ENCODE data around the gene MST1. TPM values are rescaled to one million over a fixed set of nuclear protein-coding genes. Genes with fewer than 3 reads are reported as not detected.

MST1 gene
- total and polyA plus RNA-seq, 12 donors = 7.5 to 241 (median 48.4) TPM

DNA sequence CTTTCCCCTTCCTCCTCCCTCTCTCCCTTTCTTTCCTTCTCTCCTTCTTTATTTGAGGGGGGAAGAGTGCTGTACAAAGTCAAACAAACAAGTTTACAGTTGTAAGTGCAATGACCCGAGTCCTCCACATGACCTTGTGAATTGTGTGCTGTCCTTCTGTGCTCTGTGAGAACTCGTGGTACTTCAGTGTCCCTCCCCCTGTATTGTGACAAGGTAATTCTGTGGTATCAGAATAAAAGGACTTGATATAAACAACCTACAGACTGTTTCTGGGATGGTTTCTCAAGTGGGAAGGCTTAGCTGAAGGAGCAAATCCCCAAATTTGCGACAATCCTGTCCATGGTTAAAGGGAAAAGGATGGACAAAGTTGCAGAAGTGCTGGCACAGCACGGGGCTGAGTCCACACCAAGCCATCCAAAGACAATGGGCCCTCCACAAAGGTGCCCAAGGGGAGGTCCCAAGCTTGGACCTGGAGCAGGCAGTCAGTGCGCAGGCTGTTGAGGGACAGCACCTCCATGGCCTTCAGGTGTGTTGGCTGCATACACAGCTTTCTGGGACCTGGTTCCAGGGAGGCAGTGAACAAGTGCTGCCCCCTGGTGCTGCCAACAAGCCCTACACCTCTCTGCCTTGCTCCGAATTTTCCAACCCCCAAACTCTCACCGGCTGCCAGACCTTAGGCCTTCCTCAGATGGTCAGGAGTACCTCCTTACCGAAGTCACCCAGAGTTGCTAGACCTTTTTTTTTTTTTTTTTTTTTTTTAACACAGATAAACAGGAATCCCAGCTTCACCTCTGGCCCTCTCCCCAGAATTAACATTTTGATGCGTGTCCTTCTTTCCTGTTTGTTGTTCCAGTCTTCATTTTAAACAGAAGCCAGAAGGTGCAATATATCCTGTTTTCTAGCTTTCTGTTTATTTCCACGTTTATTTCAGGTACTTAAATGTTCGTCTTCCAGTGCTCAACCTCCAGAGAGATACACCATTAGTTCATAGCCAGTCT is 17.7 kb downstream of the MST1 start:
- no peak for TF ChIP-seq POLR2A (IDR thresholded peaks at IDR 0.05)
- TF ChIP-seq, protein P1, sequence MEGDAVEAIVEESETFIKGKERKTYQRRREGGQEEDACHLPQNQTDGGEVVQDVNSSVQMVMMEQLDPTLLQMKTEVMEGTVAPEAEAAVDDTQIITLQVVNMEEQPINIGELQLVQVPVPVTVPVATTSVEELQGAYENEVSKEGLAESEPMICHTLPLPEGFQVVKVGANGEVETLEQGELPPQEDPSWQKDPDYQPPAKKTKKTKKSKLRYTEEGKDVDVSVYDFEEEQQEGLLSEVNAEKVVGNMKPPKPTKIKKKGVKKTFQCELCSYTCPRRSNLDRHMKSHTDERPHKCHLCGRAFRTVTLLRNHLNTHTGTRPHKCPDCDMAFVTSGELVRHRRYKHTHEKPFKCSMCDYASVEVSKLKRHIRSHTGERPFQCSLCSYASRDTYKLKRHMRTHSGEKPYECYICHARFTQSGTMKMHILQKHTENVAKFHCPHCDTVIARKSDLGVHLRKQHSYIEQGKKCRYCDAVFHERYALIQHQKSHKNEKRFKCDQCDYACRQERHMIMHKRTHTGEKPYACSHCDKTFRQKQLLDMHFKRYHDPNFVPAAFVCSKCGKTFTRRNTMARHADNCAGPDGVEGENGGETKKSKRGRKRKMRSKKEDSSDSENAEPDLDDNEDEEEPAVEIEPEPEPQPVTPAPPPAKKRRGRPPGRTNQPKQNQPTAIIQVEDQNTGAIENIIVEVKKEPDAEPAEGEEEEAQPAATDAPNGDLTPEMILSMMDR (IDR thresholded peaks at IDR 0.05) = peak; percentile 68 to 92 (median 84)
- H3K9me3 ChIP-seq (replicated peaks in 1 of 3) = no peaks in the 10 kb centered on the region
- peaks cover 0 to 7% of the 10 kb centered on the region in 2 donors for H3K36me3 ChIP-seq (replicated peaks in 1 of 2)
- H3K4me1 ChIP-seq (replicated peaks in 1 of 2) = peaks cover 10 to 17% of the 10 kb centered on the region in 2 donors
- no peaks in the 10 kb centered on the region for H3K27me3 ChIP-seq
- no peak overlapping the region for H3K27ac ChIP-seq
- 36 to 39% (median 37%) methylated on average over 9 to 11 of the region's 11 CpGs for WGBS, 4 donors
- H3K4me3 ChIP-seq = no peak overlapping the region
- DNase-seq = peak; percentile 65 to 87 (median 75)
- intact Hi-C loops (cut with DNase I) = loop anchor here in 1 of 2 donors (2.0 kb wide), 1 partner anchor 133 kb away; no protein-coding TSS in a partner anchor

DNA sequence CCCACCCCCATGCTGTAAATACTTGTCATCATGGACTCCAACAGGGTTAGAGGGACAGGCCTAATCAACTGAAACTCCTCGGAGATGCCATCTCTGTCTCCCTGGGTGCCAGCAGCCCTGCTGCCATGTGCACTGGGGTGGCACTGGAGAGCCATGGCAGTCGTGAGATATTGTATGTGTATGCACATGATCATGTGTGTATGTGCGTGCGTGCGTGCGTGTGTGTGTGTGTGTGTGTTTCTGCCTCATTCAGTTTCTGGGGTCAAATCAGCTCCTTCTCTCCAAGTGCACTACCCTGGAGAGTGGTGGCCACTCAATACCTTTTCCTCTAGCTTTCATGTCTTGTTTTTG is 18.4 kb downstream of the MST1 start:
- 67 to 80% (median 73%) methylated on average over 5 to 6 of the region's 6 CpGs for WGBS, 4 donors
- intact Hi-C loops (cut with DNase I) = loop anchor here in 1 of 2 donors (2.0 kb wide), 1 partner anchor 132 kb away; no protein-coding TSS in a partner anchor
- TF ChIP-seq, protein P1 (IDR thresholded peaks at IDR 0.05) = no peak
- no peak for TF ChIP-seq POLR2A (IDR thresholded peaks at IDR 0.05)

DNA sequence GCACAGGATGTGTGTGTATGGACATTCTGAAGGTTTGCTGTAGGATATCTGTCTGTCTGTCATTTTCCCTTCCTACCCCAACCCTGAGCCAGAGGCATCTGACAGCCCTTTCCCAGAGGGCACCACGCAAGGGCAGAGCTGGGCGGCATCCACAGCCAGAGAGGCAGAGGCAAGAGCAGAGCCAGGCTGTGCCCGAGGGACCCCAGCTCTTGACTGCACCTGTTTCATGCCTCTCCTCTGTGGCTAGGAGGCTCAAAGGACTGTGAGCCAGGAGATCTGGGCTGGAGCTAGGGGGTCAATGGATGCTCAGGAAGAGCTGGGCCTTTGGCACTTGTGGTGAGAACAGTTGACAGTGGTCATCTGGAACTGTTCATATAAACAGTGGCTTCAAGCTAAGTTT is 19.9 kb downstream of the MST1 start:
- H3K36me3 ChIP-seq (replicated peaks in 1 of 2) = no peaks in the 10 kb centered on the region
- DNase-seq = no peak
- no peaks in the 10 kb centered on the region for H3K27me3 ChIP-seq
- H3K9me3 ChIP-seq (replicated peaks in 1 of 3) = no peaks in the 10 kb centered on the region
- no peak overlapping the region for H3K27ac ChIP-seq
- no peak overlapping the region for H3K4me3 ChIP-seq
- no peak for TF ChIP-seq POLR2A (IDR thresholded peaks at IDR 0.05)
- TF ChIP-seq, protein P1 (IDR thresholded peaks at IDR 0.05) = no peak
- intact Hi-C loops (cut with DNase I) = loop anchor here in 1 of 2 donors (5.0 kb wide), 1 partner anchor 137 kb away; no protein-coding TSS in a partner anchor
- peaks cover 5 to 16% of the 10 kb centered on the region in 2 donors for H3K4me1 ChIP-seq (replicated peaks in 1 of 2)
- WGBS, 4 donors = 79 to 100% (median 84%) methylated on average over 2 to 3 of the region's 3 CpGs

More for the DNA sequence above, 18.4 kb downstream of the MST1 start:
- Histone ChIP-seq H3K9me3 (replicated peaks in 1 of 3) (no peaks in the 10 kb centered on the region), H3K36me3 (replicated peaks in 1 of 2) (peaks cover 0 to under 1% of the 10 kb centered on the region in 2 donors), H3K27me3 (no peaks in the 10 kb centered on the region), H3K4me3 (no peak overlapping the region), H3K27ac (no peak overlapping the region), H3K4me1 (replicated peaks in 1 of 2) (peaks cover 10 to 17% of the 10 kb centered on the region in 2 donors)
- DNase-seq = no peak

DNA sequence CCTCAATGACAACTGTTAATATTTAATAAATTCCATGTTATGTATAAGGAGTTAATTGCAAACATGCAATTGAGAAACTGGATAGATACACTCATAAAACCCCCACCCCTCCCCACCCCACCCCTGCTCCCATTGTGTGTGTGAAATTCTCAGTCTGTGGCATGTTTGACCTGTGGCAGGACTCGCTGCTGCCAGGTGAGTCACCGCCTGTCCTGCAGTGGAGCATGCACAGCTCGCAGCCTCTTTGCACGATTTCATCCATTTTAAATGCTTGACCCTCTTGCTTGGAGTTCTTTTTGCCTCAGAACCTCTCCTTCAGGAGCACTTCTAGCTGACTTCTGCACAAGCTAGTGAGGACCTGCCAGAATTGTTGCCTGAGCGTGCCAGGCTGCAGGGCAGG is 20.4 kb downstream of the MST1 start:
- DNase-seq = peak in 3 of 7 donors; percentile 45 to 55 (median 46)
- TF ChIP-seq POLR2A (IDR thresholded peaks at IDR 0.05) = no peak
- TF ChIP-seq, protein P1 (IDR thresholded peaks at IDR 0.05) = no peak
- no peak overlapping the region for H3K27ac ChIP-seq
- 39 to 56% (median 49%) methylated on average over 5 of the region's 5 CpGs for WGBS, 4 donors
- H3K4me3 ChIP-seq = no peak overlapping the region
- peaks cover 5 to 16% of the 10 kb centered on the region in 2 donors for H3K4me1 ChIP-seq (replicated peaks in 1 of 2)
- intact Hi-C loops (cut with DNase I) = loop anchor here in 1 of 2 donors (5.0 kb wide), 1 partner anchor 137 kb away; no protein-coding TSS in a partner anchor
- no peaks in the 10 kb centered on the region for H3K9me3 ChIP-seq (replicated peaks in 1 of 3)
- no peaks in the 10 kb centered on the region for H3K36me3 ChIP-seq (replicated peaks in 1 of 2)
- H3K27me3 ChIP-seq = no peaks in the 10 kb centered on the region

All from adrenal gland (tissue), 12 donors.